GM18519 (cell line): Measurements from ENCODE around the gene GRIFIN.

Source experiments
- ATAC-seq: cut with Tn5 transposase; IDR thresholded peaks from one replicate; pipeline ENCODE4 v1.9.1; 2021; ENCODE audit warnings: mild to moderate bottlenecking, moderate library complexity; ENCODE audit not compliant: unreplicated experiment, low FRiP score

Gene GRIFIN, protein sequence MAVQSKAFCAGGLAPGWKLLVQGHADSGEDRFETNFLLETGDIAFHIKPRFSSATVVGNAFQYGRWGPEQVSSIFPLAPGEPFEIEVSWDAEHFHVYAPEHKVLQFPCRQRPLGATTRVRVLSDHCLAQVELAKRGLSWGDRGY

DNA sequence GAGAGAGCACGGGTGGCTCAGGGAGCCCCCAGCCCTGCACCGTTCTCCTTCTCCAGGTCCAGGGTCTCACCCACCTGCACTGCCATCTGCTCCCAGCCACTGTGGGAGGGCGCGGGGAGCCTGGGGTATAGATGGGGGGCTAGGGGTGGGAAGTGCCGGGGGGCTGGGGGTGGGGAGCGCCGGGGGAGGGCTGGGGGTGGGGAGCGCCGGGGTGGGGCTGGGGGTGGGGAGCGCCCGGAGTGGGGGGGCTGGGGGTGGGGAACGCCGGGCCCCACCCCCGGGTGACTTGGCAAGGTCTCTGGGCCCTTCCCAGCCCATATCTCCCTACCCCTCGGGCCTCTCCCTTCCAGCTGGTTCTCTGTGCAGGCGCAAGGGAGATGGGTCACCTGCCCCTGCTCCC, at the start of gene GRIFIN:
Gene GRIFIN (minus strand): TSS at position 101 of the 400 bp plus-strand sequence. CDS start 15 bp downstream, at position 86.
- no peak for ATAC-seq

- no peak for ATAC-seq
Measured at GRCh38 chr7:2524808-2525657, 48.8 kb upstream of the GRIFIN start.

DNA sequence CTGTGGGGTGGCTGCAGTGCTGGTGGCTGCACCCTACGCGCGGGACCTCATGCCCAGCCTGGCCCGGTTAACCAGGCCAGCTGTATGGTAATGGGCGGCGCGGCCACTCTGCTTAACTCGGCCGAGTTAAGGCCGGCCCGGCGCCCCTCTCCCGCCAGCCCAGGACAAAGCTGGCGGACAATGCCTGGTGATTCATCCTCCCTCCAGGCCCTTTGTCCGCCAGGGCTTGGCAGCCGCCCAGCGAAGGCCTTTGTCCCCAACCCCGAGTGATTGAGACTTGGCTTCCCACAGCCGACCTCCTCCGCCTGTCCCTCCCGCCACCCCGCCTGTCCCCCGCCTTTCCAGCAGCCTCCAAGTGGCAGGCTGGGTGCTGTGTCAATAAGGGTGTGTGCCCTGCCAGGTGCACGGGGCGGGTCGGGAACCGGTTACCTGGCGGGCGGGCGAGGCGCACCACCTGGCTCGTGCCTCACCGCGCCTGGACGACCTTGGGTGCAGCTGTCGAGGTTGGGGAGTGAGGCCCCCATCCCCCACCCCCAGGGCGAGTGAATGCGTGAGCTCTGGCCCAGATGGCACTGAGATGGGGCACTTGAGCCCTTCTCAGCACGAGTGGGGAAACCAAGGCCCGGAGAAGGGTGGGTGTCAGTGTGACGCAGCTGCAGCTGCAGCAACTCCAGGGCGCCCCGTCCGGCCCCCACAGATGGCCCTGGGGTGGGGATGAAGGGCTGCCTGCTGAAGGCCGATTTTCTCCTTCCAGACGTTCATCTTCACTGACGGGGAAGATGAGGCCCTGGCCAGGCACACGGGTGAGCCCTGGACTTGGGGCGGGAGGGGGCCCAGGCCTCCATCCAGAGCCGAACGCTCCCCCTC, 48.0 kb upstream of the GRIFIN start:
- no peak for ATAC-seq

DNA sequence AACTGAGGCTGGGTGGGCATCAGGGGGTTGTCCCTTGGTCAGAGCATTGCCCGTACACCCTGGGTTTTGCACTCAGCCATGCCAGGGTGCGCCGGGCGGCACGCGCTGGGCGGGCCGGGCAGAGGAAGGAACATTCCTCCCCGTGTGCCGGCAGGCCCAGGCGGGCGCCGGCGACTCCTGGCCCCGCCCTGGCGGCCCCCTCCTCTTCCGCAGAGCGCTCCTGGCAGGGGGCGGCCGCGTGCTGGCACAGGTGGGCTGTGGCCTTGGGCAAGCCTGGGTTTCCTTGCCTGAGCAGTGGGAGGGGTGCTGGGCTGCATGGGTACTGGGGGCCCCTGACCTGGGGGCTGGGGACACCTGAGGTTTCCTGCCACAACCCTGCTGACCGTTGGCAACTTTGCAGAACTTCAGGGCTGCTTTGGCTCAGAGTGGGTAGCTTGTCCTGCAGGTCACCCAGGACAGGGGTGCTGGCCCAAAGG, 47.3 kb upstream of the GRIFIN start:
- no peak for ATAC-seq

DNA sequence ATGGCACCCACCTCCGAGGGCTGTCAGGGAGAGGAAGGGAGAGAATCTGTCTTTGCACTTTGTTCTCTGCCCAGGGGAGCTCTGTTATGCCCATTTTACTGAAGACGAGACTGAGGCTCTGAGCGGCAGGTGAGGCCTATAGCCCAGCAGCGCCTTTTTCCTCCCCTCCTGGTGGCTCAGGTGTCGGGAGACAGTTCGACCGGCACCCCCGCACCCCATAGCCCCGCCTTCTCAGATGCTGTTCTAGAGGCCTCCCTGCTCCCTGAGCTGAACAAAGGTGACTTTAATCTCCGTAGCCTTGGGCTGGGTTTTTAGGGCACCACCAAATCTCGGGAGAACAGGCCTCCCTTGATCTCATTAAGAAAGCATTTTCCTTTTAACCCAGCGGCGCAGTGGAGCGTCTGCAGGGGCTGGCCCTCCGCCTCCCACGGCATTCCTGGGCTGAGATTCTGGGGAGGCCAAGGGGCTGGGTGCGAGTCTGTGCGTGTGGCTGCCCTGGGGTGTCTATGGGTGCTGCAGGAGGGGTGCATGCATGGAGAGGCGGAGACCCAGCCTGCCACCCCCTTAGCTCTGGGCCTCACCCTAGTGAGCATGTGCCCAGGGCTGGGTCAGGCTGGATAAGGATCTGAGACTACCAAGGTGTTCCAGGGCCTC, 46.7 kb upstream of the GRIFIN start:
- ATAC-seq: no peak

GRCh38 chr7:2521952-2522591, 45.9 kb upstream of the GRIFIN start:
- ATAC-seq: no peak

DNA sequence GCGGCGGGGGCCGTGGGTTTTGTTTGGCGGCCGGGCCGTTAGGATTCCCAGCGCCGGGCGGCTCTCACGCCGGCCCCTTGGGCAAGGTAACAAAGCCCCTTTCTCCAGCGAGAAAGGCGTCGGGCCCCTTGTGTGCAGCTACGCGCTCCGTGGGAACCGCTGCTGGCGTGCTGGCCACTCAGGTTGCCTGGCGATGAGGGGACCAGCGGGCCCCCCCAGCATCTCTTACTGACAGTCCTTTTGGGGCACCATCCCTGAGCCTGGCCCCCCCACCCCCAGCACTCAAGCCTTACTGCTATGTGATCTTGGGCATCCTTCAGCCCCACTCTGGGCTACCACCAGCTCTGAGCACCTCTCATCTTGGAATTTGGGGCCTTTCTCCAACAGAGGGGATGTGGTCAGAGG, 45.1 kb upstream of the GRIFIN start:
- no peak for ATAC-seq

GRCh38 chr7:2520761-2521290, 44.6 kb upstream of the GRIFIN start:
- no peak for ATAC-seq

DNA sequence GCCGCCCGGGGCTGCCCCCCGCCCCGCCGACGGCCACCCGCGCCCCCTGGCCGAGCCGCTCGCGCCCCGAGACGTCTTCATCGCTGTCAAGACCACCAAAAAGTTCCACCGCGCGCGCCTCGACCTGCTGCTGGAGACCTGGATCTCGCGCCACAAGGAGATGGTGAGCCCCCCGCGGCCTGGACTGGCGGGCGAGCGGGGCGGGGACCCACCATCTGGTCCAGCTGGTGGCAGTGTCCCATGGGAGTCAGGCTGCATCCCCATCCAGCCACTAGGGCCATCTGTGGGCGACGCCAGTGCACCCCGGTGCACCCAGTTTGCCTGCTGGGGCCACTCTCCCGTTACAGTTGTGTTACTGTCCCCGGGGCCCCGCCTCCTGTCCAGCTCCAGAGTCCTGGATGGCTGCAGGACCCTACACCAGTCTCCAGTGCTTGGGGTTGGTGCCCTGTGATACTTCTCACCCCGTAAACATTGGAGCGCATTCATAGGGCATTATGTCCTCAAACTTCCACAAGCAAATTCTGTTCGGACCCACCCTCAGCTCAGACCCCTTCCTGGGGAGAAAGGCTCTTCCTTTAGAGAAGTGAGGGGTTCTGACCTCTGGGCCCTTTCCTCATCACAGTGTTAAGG, 44.0 kb upstream of the GRIFIN start:
- ATAC-seq: peak; percentile 5

GRCh38 chr7:2519119-2519930, 43.1 kb upstream of the GRIFIN start, which contains the start of gene LFNG:
LFNG (plus strand) TSS chr7:2519774; CDS start chr7:2519862, 88 bp downstream.
- peak; percentile 66 for ATAC-seq

GRCh38 chr7:2518737-2519118, 42.5 kb upstream of the GRIFIN start:
- no peak for ATAC-seq

GRCh38 chr7:2517678-2518507, 41.7 kb upstream of the GRIFIN start:
- no peak for ATAC-seq

GRCh38 chr7:2517026-2517425, 40.8 kb upstream of the GRIFIN start:
- ATAC-seq: no peak

DNA sequence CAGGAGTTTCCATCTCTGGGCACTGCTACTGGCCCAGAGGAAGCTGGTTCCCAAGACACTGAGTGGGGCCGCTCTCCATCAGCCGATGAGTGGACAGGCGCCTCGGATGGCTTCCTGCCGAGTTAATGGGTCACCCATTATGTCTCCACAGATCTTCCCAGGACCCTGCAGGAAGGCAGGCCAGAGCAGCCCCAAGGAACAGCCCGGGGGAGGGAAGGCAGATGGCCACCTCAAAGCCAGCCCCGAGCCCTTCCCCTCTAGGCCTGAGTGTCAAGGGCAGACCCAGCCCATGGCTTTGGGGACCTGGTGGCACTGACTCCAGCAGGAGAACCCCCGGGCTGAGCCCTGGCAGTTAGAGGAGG, 40.0 kb upstream of the GRIFIN start:
- ATAC-seq: no peak

GRCh38 chr7:2515424-2516193, 39.4 kb upstream of the GRIFIN start:
- ATAC-seq: no peak

DNA sequence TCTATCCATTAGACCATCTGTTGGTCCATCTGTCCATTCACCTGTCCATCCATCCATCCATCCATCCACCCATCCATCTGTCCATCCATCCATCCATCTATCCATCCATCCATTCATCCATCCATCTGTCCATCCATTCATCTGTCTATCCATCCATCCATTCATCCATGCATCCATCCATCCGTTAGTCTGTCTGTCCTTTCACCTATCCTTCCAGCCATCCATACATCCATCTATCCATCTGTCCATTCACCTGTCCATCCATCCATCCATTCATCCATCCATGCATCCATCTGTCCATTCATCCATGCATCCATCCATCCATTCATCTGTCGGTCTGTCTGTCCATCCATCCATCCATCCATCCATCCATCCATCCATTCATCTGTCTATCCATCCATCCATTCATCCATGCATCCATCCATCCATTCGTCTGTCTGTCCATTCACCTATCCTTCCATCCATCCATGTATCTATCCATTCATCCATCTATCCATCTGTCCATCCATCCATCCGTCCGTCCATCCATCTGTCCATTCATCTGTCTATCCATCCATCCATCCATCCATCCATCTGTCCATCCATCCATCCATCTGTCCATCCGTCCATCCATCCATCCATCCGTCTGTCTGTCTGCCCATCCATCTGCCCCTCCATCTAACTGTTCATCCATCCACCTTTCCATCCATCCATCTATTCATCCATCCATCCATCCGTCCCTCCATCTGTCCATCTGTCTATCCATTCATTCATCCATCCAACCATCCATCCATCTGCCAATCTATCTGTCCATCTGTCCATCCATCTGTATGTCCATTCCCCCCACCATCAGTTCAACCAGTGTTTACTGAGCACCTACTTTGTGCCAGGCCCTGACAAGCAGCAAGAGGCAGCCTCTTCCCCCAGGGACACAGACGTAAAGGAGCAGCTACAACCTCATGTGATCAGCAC, 38.5 kb upstream of the GRIFIN start:
- no peak for ATAC-seq
